Right ventricle myocardium inferior (tissue), 1 donor: ENCODE measurements around the gene GRK1. TPM values are rescaled to one million over a fixed set of nuclear protein-coding genes. Genes with fewer than 3 reads are reported as not detected.

ENCODE experiments used
- ATAC-seq: fragments of 200-7000 bp; cut with Tn5 transposase; one replicate; pipeline ENCODE4 v1.9.1; 2020; ENCODE audit warnings: mild to moderate bottlenecking, moderate library complexity
- DNase-seq: peaks from one replicate; pipeline ENCODE4 v3.0.0; 2021; ENCODE audit errors: missing footprints
- intact Hi-C: fragments of 100-400 bp; cut with DNase I; formaldehyde crosslinking; loops from one replicate; pipeline ENCODE4 v1.11.0; 2022
- total RNA-seq: library from RNA; stranded (reverse); fragmentation: NEBNext Ultra II Directional; extraction: Animal tissue kit (Norgen Biotek cat#: 25700); gene quantifications from one replicate; pipeline ENCODE4 v1.2.1, GENCODE V29; 2021
- donor health status: DM: no; HTN: yes; CAD: no; lungs with severe emphysema.

The GRK1 gene
- total RNA-seq, 1 donor from 2014 or later: 0.11 TPM

DNA sequence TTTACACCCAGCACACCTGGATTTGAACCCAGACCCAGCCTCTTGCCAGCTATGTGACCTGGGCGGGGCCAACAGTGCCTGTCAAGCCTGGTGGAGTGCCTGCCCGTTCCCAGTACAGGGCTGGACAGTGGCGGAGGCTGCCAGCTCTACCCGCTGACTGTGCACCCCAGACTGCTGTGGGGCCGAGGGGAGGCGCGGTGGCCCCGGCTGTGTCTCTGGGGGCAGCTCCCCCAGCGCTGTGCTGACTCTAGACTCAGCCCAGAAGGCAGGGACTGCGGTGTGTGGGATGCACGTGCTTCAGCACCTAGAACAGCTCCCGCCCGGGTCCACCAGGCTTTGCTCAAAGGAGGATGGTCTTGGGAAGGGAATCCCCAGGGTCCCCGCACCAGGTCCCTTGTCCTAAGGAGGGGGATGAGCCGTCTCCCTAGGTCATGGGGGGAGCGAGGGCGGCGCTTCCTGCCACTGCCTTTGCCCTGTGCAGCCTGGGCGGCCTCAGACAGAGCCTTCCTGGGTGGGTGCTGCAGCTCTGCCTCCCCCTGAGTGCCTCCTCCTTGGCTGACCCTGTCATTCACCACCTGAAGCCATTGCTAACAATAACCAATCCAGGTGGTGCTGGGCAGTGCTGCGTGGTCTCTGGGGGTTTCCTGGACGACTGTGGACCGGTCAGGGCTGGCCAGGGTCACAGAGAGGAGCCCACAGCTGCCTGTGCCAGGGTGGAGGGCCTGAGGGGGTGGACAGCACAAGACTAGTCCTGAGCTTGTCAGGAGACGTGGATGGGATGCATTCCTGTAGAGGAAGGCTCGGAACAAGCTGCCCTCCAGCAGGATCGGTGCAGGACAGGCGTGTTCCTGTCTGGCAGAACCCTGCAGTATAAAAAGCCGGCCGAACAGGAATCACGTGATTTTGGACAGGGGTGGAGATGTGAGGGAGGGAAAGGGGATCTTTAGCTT, 110.6 kb downstream of the GRK1 start:
- intact Hi-C loops: no loop called here
- DNase-seq: peak; percentile 51
- no peak for ATAC-seq

DNA sequence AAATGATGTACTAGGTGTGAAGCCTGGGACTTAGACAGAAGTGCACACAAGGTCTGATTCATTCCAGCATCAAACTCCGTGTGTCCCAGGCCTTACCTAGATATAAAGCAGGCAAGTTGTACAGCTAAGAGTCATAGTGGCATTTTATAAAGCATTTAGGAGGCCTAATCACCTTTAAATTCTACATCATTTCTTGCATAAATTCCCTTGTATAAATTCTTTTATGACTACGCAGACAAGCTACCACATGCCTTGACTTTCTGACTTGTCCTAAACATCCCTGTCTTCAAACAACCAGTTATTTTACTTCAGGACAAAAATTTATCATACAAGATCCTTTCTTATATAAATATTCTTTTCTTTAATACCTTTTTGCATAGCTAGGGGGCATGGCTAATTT, 114.6 kb downstream of the GRK1 start:
- DNase-seq (no peak), ATAC-seq (no peak)
- intact Hi-C loops: no loop called here

DNA sequence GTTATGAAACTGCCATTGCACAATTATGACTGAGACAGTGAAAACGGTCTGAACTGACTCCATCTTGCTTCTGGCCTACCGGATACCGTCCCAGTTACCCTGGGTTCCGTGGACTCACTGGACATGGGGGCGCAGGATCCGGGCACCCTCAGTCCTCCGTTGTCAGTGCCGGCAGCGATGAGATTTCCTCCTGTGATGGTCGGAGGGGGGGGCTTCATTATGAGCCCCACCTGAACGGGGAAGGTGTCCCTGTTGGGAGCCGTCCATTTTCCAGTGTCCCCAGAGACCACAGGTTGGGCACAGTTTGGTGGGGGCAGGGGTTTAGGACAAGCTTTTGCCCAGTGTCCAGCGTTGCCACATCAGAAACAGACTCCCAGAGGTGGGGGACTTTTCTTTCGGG, 115.5 kb downstream of the GRK1 start:
- intact Hi-C loops: no loop called here
- ATAC-seq: no peak
- DNase-seq: no peak

DNA sequence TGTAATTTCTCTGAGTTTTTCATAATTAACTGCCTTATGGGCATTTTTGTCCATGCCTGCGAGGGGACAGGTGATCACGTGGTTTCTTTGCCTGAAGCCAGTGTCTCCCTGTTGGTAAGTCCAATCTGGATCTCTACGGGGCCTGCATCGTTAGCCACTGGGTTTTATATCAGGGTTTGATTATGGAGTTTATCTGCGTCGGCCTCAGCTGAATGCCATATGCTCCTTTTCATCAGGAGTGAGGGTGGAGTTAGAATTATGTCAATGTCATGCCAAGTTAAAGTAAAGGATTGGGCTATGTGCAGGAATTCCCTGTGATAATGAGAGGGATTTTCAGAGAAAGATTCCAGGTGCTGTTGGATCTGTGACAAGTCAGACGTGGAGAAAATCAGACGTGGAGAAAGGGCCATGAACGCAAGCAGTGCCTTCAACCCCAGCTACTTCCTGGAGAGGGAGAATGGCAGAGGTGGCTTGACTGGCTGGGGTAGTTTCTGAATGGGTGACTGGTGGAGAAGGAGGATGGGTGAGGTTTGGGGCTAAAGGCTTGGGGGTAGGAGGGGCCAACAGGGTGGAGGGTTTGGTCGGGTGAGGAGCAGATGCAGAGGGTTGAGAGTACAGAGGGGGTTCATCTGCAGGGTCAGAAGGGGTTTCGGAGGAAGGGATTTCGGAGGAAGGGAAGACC, 116.3 kb downstream of the GRK1 start:
- ATAC-seq: no peak
- intact Hi-C loops: no loop called here
- no peak for DNase-seq

DNA sequence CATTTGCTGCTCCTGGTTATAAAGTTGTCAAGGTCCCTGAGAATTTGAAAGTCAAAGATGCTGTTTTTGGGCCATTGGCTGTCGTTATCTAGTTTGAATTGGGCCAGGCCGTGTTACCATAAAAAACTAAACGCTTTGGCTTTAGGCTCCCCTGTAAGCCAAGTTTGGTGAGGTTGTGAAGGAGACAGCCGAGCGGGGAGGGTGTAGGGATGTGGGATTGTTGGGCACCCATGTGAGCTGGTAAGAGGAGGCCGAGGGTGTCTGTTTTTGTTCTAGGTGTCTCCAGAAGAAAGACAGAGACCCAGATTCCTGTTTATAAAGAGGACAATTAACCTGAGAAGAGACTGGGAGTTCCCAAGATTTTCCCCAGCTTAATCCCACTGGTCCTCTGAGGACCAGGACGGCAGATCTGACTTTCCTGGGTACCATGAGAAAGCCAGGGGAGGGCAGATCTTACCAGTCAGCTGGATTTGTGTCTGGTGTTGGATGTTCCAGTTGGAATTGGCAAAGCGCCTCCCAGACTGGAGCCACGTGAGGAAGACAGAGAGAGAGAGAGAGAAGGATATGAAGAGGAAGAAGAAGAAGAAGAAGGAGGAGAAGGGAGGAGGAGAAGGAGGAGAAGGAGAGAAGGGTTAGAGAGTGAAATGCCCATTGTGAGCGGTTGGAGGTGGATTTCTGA, 117.1 kb downstream of the GRK1 start:
- ATAC-seq (no peak), DNase-seq (peak; percentile 33)
- intact Hi-C loops: no loop called here

DNA sequence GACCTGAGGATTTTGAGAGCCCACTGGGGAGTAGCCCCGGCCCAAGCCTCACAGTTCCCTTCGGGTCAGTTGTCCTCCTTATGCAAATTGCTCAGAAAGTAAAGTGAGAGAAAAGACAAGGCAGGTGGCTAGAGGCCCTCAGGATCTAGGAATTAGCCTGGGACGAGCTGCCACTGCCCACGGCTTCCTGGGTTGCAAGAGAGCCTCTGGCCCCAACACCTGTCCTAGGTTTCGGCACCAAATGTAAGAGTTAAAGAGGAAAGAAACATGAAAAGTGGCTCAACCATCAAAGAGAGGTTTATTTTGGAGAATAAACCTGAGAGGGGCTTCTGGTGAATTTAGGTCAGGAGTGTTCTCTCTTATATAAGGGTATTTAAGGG, 117.6 kb downstream of the GRK1 start:
- intact Hi-C loops: no loop called here
- no peak for DNase-seq
- ATAC-seq: no peak

DNA sequence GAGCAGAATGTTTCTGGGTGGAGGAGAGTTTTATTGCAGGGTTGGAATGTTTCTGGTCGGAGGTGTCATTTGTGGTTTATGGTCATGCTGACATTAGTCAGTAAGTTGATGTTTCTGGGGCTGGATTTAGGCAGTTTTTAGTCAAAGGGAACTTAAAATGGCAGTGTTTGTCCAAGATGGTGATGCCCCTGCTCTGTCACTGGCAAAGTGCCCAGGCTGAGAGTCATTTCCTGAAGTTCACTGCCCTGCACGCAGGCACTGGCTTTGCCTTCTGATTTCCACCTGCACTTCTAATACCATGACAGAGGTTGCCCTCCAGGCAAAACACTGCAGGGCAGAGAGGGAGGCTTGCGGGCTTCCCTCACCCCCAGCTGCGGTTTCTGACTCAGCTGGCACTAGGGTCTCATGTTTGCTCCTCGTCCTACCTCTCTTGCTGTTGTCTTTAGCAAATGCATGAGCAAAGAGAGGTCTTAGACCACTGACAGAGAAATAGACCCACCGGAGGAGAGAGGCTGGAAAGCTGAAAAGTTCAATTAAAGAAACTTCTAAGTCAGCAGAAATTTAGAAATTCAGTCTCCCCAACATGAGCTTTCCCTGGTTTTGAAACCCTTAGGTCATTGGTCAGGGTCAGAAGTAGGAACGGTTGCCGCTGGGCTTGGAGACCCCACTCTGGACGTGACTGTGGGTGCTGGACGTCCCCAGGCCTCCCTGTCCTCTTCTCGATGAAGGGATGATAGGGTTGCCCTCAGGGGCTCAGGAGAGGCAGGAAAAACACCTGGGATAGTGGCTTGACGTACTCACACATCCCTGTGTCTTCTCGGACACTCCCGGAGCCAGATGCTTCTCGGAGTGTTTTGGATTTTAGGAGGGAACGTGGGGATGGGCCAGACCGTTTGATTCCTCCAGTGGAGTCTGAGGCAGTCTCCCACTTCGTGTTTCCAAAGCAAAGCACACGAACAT, 118.3 kb downstream of the GRK1 start:
- peak; percentile 16 for ATAC-seq
- intact Hi-C loops: no loop called here
- DNase-seq: peak; percentile 51

DNA sequence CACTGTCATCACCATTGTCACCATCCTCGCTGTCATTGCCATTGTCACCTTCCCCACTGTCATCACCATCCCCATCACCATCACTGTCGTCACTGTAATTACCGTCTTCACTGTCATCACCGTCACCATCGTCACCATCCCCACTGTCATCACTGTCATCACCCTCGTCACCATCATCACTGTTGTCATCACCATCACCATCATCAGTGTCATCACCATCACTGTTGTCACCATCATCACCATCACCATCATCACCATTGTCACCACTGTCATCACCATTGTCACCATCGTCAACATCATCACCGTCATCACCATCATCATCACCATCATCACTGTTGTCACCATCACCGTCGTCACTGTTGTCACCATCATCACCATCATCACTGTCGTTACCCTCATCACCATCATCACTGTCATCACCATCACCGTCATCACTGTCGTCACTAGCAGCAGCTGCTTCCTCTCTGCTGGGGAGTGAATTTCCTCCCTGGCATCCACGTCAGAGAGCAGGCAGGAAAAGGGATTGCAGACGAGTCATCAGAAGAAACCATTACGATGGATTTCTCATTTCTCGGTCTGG, 119.3 kb downstream of the GRK1 start:
- DNase-seq (no peak), ATAC-seq (no peak)
- intact Hi-C loops: no loop called here

Other genes with a start within 250 kb of the GRK1 start
- gene ADPRHL1, start 213.7 kb upstream of the GRK1 start, total RNA-seq: 468 TPM
- 194 TPM for gene DCUN1D2, start 176.5 kb upstream of the GRK1 start, total RNA-seq
- 46.7 TPM for gene TFDP1, start 82.5 kb upstream of the GRK1 start, total RNA-seq
- not detected for gene ATP4B, start 9.0 kb upstream of the GRK1 start, total RNA-seq
- gene TMEM255B, start 92.0 kb downstream of the GRK1 start, total RNA-seq: 9.8 TPM
- gene GAS6, start 196.9 kb downstream of the GRK1 start, total RNA-seq: 189 TPM